ENCODE data around the gene RAB36.

RAB36 gene

DNA sequence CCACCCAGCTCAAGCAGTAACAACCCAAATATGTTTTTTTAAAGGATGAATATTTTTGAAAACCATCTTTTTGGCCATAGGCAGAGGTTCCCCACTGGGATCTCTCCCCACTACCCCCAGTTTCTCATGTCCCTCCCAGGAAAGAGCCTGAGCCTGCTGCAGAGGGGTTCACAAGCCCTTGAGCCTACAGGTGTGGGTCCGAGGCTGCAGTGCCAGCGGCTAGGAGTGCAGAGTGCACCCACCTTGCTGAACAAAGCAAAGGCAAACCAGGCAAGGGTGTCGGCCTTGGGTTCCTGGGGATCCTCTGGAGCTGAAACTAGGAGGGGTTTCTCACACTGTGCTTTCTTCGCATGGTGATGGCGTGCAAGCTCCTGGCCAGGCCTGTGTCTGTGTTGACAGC is 40.0 kb upstream of the RAB36 start:
- DNase-seq (ENCODE audit: low spot score) = no peak
- TF ChIP-seq, protein P1, sequence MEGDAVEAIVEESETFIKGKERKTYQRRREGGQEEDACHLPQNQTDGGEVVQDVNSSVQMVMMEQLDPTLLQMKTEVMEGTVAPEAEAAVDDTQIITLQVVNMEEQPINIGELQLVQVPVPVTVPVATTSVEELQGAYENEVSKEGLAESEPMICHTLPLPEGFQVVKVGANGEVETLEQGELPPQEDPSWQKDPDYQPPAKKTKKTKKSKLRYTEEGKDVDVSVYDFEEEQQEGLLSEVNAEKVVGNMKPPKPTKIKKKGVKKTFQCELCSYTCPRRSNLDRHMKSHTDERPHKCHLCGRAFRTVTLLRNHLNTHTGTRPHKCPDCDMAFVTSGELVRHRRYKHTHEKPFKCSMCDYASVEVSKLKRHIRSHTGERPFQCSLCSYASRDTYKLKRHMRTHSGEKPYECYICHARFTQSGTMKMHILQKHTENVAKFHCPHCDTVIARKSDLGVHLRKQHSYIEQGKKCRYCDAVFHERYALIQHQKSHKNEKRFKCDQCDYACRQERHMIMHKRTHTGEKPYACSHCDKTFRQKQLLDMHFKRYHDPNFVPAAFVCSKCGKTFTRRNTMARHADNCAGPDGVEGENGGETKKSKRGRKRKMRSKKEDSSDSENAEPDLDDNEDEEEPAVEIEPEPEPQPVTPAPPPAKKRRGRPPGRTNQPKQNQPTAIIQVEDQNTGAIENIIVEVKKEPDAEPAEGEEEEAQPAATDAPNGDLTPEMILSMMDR (IDR thresholded peaks at IDR 0.05; ENCODE audit: extremely low read depth, missing control alignments) = no peak

- no peak for DNase-seq (ENCODE audit: low spot score)
These were observed 39.4 kb upstream of the RAB36 start for GRCh38 chr22:23105919-23106318.

GRCh38 chr22:23106344-23106743 is 38.9 kb upstream of the RAB36 start:
- no peak for DNase-seq (ENCODE audit: low spot score)
- TF ChIP-seq, protein P1 (IDR thresholded peaks at IDR 0.05; ENCODE audit: extremely low read depth, missing control alignments) = no peak

More at GRCh38 chr22:23105919-23106318, 39.4 kb upstream of the RAB36 start:
- TF ChIP-seq, protein P1 (IDR thresholded peaks at IDR 0.05; ENCODE audit: extremely low read depth, missing control alignments) = no peak

DNA sequence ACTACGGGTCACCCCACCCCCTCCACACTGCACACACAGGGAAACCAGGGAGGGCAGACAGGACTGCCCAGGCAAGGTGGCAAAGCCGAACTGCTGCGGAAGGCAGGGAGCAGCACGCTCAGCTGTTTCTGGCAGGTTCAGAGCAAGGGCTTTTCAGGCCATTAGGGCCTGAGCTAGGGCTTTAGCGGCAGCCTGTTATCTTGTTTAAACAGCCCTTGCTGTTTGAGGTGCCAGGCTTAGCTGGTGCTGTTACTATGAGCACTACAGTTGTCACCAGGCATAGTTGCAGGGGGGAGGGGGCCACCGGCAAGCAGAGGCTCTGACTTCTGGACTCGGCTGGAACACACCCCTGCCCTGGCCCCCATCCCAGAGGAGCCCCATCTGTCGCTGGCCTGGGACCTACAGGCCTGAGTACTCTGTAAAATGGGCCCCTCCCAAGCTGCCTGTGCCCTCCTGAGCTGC is 38.3 kb upstream of the RAB36 start:
- no peak for DNase-seq (ENCODE audit: low spot score)

GRCh38 chr22:23107487-23108248 is 37.6 kb upstream of the RAB36 start:
- TF ChIP-seq, protein P1 (IDR thresholded peaks at IDR 0.05; ENCODE audit: extremely low read depth, missing control alignments) = no peak
- no peak for DNase-seq (ENCODE audit: low spot score)

More for the DNA sequence above, 38.3 kb upstream of the RAB36 start:
- TF ChIP-seq, protein P1 (IDR thresholded peaks at IDR 0.05; ENCODE audit: extremely low read depth, missing control alignments) = no peak

- no peak for DNase-seq (ENCODE audit: low spot score)
- TF ChIP-seq, protein P1 (IDR thresholded peaks at IDR 0.05; ENCODE audit: extremely low read depth, missing control alignments) = no peak
These were observed 36.8 kb upstream of the RAB36 start for GRCh38 chr22:23108249-23109078.

GRCh38 chr22:23109079-23109347 is 36.3 kb upstream of the RAB36 start:
- TF ChIP-seq, protein P1 (IDR thresholded peaks at IDR 0.05; ENCODE audit: extremely low read depth, missing control alignments) = no peak
- no peak for DNase-seq (ENCODE audit: low spot score)
